ENCODE data around the gene KRT33A.

- TF ChIP-seq CTCF (IDR thresholded peaks at IDR 0.05) (peak in 1 of 6 experiments; percentile 15), POLR2A (IDR thresholded peaks at IDR 0.05) (no peak)
Measured at GRCh38 chr17:41324180-41325075, 26.2 kb downstream of the KRT33A start.
